Neural cell (in vitro differentiated cells): Measurements from ENCODE around the gene PPP1CB.

Experiments
- EP300 ChIP-seq: fragments of 450-650 bp; conservative IDR thresholded peaks from 2 replicates; pipeline ENCODE4 v1.6.1; 2014; ENCODE audit warnings: antibody characterized with exemption, mild to moderate bottlenecking, moderate library complexity; ENCODE audit not compliant: poor library complexity, severe bottlenecking
- EZH2 ChIP-seq: fragments of 200-600, 300-800 bp; shearing (Covaris generic), sonication (generic); IDR thresholded peaks from 2 replicates; pipeline ENCODE4 v1.6.1; 2014; ENCODE audit warnings: antibody characterized with exemption, low read length, borderline replicate concordance, mild to moderate bottlenecking; ENCODE audit not compliant: insufficient read depth, poor library complexity, severe bottlenecking
- MXI1 ChIP-seq: fragments of 450-650 bp; conservative IDR thresholded peaks from 2 replicates; pipeline ENCODE4 v1.6.1; 2014; ENCODE audit warnings: antibody characterized with exemption, mild to moderate bottlenecking; ENCODE audit not compliant: poor library complexity, severe bottlenecking
- POLR2AphosphoS5 ChIP-seq: IDR thresholded peaks from 2 replicates; pipeline ENCODE4 v1.6.1; 2012
- RAD21 ChIP-seq: fragments of 450-650 bp; conservative IDR thresholded peaks from 2 replicates; pipeline ENCODE4 v1.6.1; 2014; ENCODE audit warnings: antibody characterized with exemption, mild to moderate bottlenecking, moderate library complexity
- TAF1 ChIP-seq: IDR thresholded peaks from 2 replicates; pipeline ENCODE4 v1.6.1; 2012; ENCODE audit warnings: low read depth
- TF ChIP-seq, protein P1 (sequence below): fragments of 450-650 bp; IDR thresholded peaks from 2 replicates; pipeline ENCODE4 v1.5.1; 2014; ENCODE audit warnings: antibody characterized with exemption, mild to moderate bottlenecking, moderate library complexity; ENCODE audit not compliant: poor library complexity, severe bottlenecking
- TF ChIP-seq, protein P2 (sequence below): IDR thresholded peaks from 2 replicates; pipeline ENCODE4 v1.6.1; 2012; ENCODE audit warnings: borderline replicate concordance

DNA sequence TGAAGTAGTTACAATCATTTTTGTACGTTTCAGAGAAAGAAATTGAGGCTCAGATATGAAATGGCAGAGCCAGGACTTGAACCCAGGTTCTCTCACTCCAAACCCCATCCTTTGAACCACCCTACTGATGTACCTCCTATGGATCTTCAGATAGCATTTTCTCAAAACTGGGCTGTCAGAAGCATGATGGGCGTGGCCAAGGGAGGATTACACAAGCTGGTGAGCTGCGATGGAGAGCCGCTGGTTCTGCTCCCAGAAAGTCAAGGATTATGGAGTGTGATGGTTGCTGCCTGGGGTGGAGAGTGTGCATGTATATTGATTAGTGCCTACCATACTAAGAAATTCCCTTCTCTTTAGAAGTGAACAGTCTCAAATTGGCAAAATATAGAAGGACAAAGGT, 47.0 kb upstream of the PPP1CB start:
- TF ChIP-seq, protein P1, sequence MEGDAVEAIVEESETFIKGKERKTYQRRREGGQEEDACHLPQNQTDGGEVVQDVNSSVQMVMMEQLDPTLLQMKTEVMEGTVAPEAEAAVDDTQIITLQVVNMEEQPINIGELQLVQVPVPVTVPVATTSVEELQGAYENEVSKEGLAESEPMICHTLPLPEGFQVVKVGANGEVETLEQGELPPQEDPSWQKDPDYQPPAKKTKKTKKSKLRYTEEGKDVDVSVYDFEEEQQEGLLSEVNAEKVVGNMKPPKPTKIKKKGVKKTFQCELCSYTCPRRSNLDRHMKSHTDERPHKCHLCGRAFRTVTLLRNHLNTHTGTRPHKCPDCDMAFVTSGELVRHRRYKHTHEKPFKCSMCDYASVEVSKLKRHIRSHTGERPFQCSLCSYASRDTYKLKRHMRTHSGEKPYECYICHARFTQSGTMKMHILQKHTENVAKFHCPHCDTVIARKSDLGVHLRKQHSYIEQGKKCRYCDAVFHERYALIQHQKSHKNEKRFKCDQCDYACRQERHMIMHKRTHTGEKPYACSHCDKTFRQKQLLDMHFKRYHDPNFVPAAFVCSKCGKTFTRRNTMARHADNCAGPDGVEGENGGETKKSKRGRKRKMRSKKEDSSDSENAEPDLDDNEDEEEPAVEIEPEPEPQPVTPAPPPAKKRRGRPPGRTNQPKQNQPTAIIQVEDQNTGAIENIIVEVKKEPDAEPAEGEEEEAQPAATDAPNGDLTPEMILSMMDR: no peak
- TF ChIP-seq, protein P2, sequence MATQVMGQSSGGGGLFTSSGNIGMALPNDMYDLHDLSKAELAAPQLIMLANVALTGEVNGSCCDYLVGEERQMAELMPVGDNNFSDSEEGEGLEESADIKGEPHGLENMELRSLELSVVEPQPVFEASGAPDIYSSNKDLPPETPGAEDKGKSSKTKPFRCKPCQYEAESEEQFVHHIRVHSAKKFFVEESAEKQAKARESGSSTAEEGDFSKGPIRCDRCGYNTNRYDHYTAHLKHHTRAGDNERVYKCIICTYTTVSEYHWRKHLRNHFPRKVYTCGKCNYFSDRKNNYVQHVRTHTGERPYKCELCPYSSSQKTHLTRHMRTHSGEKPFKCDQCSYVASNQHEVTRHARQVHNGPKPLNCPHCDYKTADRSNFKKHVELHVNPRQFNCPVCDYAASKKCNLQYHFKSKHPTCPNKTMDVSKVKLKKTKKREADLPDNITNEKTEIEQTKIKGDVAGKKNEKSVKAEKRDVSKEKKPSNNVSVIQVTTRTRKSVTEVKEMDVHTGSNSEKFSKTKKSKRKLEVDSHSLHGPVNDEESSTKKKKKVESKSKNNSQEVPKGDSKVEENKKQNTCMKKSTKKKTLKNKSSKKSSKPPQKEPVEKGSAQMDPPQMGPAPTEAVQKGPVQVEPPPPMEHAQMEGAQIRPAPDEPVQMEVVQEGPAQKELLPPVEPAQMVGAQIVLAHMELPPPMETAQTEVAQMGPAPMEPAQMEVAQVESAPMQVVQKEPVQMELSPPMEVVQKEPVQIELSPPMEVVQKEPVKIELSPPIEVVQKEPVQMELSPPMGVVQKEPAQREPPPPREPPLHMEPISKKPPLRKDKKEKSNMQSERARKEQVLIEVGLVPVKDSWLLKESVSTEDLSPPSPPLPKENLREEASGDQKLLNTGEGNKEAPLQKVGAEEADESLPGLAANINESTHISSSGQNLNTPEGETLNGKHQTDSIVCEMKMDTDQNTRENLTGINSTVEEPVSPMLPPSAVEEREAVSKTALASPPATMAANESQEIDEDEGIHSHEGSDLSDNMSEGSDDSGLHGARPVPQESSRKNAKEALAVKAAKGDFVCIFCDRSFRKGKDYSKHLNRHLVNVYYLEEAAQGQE: no peak
- TF ChIP-seq RAD21 (no peak), EZH2 (no peak), POLR2AphosphoS5 (no peak), EP300 (no peak), TAF1 (no peak), MXI1 (no peak)
